IPS DF 6.9 (cell line): Measurements from ENCODE around the gene HTRA3.

Source experiments
- DNase-seq: peaks from one replicate; pipeline ENCODE4 v3.0.0-alpha.2; 2013; ENCODE audit warnings: low read depth, low spot score
- H3K27ac ChIP-seq: one replicate; pipeline ENCODE4 v1.5.1; 2013; ENCODE audit warnings: low read length, control low read depth
- H3K27me3 ChIP-seq: 2 replicates; pipeline ENCODE4 v1.6.1; 2013; ENCODE audit warnings: mild to moderate bottlenecking, low read length; ENCODE audit not compliant: control insufficient read depth, insufficient read depth
- H3K36me3 ChIP-seq: 2 replicates; pipeline ENCODE4 v1.6.1; 2013; ENCODE audit warnings: low read length; ENCODE audit not compliant: control insufficient read depth, insufficient read depth
- H3K4me1 ChIP-seq: 2 replicates; pipeline ENCODE4 v1.6.1; 2013; ENCODE audit warnings: low read length; ENCODE audit not compliant: control insufficient read depth, insufficient read depth
- H3K4me3 ChIP-seq: 2 replicates; pipeline ENCODE4 v1.5.1; 2013; ENCODE audit warnings: mild to moderate bottlenecking, low read length
- H3K9me3 ChIP-seq: 2 replicates; pipeline ENCODE4 v1.6.1; 2013; ENCODE audit warnings: low read length, inconsistent platforms; ENCODE audit not compliant: control insufficient read depth, insufficient read depth
- WGBS: extraction: QIAGEN DNeasy Blood & Tissue Kit; methylation state at CpG from one replicate; pipeline ENCODE4 v1.1.7; 2013; ENCODE audit warnings: mixed read lengths, missing lambda C conversion rate; ENCODE audit not compliant: insufficient read length, insufficient coverage; 5-methylcytosine and 5-hydroxymethylcytosine counted together

The HTRA3 gene

DNA sequence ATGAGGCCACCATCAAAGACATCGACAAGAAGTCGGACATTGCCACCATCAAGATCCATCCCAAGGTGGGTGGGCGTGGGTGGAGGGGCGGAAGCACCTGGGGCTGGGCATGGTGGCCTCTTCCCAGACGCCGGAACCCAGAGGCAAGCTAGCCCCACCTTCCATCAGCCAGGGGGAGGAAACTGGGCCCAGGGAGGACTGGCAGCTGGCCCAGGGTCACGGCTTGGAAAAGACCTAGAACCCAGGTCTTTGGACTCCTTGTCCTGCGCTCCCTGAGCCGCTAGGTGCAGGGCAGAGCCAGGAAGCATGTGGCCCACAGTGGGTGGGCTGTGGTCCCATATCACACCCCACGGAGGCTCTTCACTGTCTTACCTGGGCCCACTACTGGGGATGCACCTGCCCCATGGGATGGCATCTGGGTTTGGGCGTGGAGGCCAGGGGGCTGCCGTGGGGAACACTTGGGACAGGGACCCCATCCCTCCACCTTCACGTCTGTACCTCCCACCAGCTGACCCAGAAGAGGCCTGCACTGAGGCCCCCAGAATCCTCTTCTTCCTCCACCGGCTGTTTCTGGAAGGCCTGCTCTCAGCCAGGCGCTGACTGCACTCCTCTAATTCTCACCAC is 17.3 kb downstream of the HTRA3 start:
- DNase-seq = no peak
- WGBS = no CpG with 5 or more reads among the region's 15 CpGs
- no peaks in the 10 kb centered on the region for H3K27me3 ChIP-seq

DNA sequence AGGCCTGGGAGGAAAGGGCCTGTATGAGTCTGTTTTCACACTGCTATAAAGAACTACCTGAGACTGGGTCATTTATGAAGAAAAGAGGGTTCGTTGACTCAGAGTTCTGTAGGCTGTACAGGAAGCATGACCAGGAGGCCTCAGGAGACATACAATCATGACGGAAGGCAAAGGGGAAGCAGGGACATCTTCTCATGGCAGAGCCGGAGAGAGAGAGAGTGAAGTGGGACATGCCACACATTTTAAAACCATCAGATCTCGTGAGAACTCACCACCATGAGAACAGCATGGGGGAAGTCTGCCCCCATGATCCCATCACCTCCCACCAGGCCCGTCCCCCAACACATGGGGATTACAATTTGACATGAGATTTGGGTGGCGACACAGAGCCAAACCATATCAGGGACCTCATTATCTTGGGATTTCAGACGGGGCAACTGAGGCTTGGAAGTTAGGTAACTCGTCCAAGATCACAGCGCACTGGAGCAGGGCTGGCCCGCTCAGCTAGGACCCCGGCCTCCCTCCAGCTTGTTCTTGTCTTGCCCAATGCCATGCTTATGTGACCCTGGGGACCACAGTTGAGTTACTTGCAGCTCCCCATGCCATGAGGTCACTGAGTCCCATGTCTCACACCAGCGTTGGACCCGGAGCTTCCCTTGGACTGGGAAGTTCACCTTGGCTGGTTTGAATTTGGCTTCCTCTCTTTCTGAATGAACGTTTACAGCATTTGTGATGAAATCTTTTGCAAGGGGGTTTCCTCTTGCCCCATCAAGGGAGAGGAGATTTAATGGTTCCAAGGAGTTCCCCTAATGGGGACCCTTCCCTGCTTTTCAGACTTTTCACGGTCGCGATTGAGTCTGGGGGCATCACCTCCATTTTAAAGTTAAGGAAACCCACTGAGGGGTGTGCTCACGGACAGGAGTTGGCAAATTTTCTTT is 18.1 kb downstream of the HTRA3 start:
- Histone ChIP-seq H3K9me3 (no peaks in the 10 kb centered on the region), H3K27ac (no peak overlapping the region), H3K36me3 (no peaks in the 10 kb centered on the region; the same call in 1 of the 2 replicates), H3K27me3 (no peaks in the 10 kb centered on the region), H3K4me3 (no peak overlapping the region), H3K4me1 (no peaks in the 10 kb centered on the region)
- WGBS = no CpG with 5 or more reads among the region's 18 CpGs
- no peak for DNase-seq

More for the DNA sequence above, 17.3 kb downstream of the HTRA3 start:
- H3K36me3 ChIP-seq = no peaks in the 10 kb centered on the region; the same call in 1 of the 2 replicates
- no peak overlapping the region for H3K4me3 ChIP-seq
- no peaks in the 10 kb centered on the region for H3K4me1 ChIP-seq
- H3K9me3 ChIP-seq = no peaks in the 10 kb centered on the region
- H3K27ac ChIP-seq = no peak overlapping the region

DNA sequence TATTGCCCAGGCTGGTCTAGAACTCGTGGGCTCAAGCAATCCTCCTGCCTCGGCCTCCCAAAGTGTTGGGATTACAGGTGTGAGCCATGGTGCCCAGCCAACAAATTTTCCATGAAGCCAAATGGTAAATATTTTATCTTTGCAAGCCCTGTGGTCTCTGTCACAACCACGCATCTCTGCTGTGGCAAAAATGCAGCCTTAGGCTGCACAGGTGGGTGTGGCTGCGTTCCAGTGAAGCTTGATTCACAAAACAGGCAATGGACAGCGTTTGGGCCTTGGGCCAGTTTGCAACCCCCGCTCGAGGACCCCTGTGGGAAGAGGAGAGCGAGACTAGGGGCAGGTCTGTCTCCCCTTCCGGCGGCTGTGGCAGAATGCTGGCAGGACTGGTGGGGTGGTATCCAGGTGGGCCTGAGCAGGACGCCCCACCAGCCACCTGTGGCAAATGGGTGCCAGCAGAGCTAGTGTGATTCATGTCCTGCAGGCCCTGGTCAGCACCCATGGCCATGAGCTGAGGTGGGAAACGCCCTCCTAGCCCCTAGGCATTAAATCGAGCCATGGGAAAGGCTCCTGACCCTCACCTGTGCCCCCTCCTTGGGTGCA is 19.7 kb downstream of the HTRA3 start:
- Histone ChIP-seq H3K4me1 (no peaks in the 10 kb centered on the region), H3K36me3 (no peaks in the 10 kb centered on the region; the same call in 1 of the 2 replicates), H3K9me3 (no peaks in the 10 kb centered on the region), H3K4me3 (no peak overlapping the region), H3K27ac (no peak overlapping the region), H3K27me3 (no peaks in the 10 kb centered on the region)
- WGBS = no CpG with 5 or more reads among the region's 13 CpGs
- no peak for DNase-seq

DNA sequence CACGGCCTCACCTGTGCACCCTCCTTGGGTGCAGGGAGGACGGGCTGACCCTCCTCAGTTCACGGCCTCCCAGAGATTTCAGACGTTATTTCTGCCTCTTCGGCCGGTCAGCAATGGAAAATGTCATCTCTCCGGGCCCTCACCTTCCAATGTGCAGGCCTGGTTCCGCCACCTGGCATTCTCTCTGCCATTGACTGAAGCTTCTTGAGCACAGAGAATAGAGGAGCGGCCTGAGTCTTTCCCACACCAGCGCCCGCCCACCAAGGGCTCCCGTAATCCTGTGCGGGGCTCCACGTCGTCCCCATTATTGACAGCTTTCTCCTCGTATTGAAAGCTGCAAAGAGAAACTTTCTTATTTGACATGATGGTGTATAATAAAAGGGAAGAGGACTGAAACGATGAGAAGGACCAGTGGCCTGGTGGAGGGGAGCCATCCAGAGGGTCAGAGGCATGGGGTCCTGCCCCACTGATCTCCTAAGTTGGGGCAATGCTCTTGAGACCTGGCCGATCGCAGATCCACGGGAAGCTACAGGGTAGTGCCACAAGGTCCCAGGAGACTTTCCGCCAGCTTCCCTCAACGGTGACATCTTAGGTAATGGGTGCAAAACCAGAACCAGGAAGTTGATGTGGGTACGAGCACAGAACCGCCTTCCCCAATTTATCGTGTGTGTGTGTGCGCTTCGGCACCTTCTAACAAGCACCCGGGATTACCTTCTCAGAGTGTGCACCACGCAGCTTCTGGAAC is 20.6 kb downstream of the HTRA3 start:
- Histone ChIP-seq H3K9me3 (no peaks in the 10 kb centered on the region), H3K27ac (no peak overlapping the region), H3K36me3 (no peaks in the 10 kb centered on the region; the same call in 1 of the 2 replicates), H3K27me3 (no peaks in the 10 kb centered on the region), H3K4me1 (no peaks in the 10 kb centered on the region), H3K4me3 (no peak overlapping the region)
- no peak for DNase-seq
- no CpG with 5 or more reads among the region's 29 CpGs for WGBS

DNA sequence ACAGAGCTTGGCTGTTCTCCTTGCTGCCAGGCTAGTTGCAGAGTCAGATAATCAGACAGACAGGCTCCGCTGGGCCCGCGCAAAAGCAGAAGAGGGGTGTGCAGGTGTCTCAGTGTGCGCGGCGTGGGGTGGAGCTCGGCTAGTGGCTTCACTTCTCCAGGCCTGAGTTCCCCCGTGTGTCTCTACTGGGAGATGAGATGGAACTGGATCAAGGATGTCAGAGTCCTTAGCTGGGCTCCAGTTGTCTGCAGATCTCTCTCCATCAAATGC is 21.1 kb downstream of the HTRA3 start:
- WGBS = no CpG with 5 or more reads among the region's 8 CpGs
- H3K27me3 ChIP-seq = no peaks in the 10 kb centered on the region
- H3K4me1 ChIP-seq = no peaks in the 10 kb centered on the region
- H3K9me3 ChIP-seq = no peaks in the 10 kb centered on the region
- no peaks in the 10 kb centered on the region; the same call in 1 of the 2 replicates for H3K36me3 ChIP-seq
- no peak for DNase-seq
- H3K27ac ChIP-seq = no peak overlapping the region
- no peak overlapping the region for H3K4me3 ChIP-seq

DNA sequence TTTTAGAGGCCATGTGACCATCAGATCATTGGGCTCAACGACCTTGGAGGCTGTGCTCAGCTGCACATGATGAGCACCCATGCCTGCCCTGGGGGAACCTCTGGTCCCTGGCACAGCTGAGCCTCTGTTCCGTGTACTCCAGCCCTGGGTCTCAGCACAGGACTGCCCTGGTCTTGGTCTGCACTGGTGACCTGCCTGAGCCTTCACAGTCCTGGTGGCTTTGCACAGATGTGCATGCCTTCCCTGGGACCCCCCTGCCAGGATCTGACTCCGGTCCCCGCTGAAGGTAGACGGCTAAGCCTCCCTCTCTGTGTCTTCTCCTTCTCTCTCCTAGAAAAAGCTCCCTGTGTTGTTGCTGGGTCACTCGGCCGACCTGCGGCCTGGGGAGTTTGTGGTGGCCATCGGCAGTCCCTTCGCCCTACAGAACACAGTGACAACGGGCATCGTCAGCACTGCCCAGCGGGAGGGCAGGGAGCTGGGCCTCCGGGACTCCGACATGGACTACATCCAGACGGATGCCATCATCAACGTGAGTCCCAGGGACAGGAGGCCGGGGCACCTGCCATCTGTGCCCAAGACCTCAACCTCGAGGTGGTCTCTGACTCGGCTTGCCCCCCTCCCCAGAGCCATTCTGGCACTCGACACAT is 21.6 kb downstream of the HTRA3 start:
- no peaks in the 10 kb centered on the region for H3K9me3 ChIP-seq
- H3K4me1 ChIP-seq = no peaks in the 10 kb centered on the region
- H3K4me3 ChIP-seq = no peak overlapping the region
- DNase-seq = no peak
- WGBS = no CpG with 5 or more reads among the region's 21 CpGs
- H3K27me3 ChIP-seq = no peaks in the 10 kb centered on the region
- H3K36me3 ChIP-seq = no peaks in the 10 kb centered on the region; the same call in 1 of the 2 replicates
- H3K27ac ChIP-seq = no peak overlapping the region

DNA sequence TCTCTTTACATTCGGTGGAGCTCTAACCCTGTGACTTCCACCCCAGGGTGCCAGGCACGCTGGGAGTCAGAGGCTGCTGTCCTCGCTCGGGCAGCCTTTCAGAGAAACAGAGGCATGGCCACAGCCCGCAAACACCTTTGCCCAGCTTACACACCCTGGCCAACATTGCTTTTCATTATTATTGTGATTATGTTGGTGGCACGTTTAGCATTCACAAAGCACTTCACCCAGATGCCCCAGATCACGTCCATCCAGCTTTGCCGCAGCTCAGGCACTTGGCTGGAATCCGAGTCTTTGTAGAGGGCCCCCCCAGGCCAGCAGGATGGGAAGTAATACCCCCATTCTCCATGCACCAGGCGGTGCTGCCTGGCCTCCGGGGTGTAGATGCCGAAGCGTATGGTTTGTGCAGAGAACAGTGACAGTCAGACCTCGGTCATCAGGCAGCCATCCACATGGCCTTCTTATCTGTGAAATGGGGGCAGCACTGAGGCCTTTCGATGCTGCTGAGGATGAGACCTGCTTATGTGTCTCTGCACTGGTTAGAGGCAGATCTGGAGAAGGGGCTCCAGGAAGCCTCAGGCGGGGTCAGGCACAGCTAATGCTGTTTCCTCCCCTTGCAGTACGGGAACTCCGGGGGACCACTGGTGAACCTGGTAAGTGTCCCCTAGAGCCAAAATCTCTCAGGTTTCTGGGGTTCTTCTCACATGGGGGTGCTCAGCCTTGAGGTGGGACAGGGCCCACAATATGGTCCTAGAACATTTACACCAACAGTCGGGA is 22.3 kb downstream of the HTRA3 start:
- WGBS = no CpG with 5 or more reads among the region's 19 CpGs
- no peaks in the 10 kb centered on the region; the same call in 1 of the 2 replicates for H3K36me3 ChIP-seq
- no peak overlapping the region for H3K27ac ChIP-seq
- H3K27me3 ChIP-seq = no peaks in the 10 kb centered on the region
- H3K9me3 ChIP-seq = no peaks in the 10 kb centered on the region
- H3K4me1 ChIP-seq = no peaks in the 10 kb centered on the region
- no peak for DNase-seq
- H3K4me3 ChIP-seq = no peak overlapping the region

DNA sequence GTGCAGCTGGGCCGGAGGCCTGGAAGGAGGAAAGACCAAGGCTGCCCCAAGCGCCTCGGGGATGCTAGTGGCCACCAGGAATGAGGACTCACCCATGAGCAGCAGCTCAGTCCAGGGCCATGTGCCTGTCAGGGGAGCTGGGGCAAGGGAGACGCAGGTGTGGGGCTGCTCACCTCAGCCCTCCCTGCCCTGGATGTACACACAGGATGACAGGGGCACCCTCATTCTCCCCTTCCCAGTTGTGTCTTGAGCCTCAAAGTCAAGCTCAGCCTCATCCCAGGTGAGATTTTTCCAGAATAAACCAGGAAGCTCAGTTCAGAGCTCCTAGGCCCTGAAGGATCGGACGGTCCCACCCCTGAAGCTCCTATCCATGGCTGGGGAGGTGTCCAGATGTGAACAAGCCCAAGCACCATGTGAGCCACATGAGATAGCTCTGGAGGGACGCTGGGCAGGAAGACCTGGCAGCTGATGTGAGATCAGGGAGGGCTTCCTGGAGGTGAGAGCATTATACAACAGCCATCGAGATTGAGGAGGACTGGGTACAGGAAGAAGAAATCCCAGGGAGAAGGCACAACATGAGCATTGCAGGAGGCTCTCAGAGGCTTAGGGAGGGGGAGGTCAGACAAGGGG is 23.0 kb downstream of the HTRA3 start:
- H3K4me1 ChIP-seq = no peaks in the 10 kb centered on the region
- WGBS = no CpG with 5 or more reads among the region's 8 CpGs
- no peaks in the 10 kb centered on the region; the same call in 1 of the 2 replicates for H3K36me3 ChIP-seq
- H3K27ac ChIP-seq = no peak overlapping the region
- H3K9me3 ChIP-seq = no peaks in the 10 kb centered on the region
- no peak overlapping the region for H3K4me3 ChIP-seq
- no peak for DNase-seq
- H3K27me3 ChIP-seq = no peaks in the 10 kb centered on the region
